GM10266 (cell line): ENCODE data around the gene TMC2.

Experiments
- DNase-seq: peaks from one replicate; pipeline ENCODE4 v3.0.0; 2012; ENCODE audit errors: extremely low spot score
- TF ChIP-seq, protein P1 (sequence below): IDR thresholded peaks from 2 replicates; pipeline ENCODE4 v1.5.1; 2012; ENCODE audit warnings: mild to moderate bottlenecking, low read depth; ENCODE audit not compliant: control insufficient read depth, insufficient read depth; ENCODE audit errors: missing control alignments

The TMC2 gene

GRCh38 chr20:2537101-2537500 is 728 bp downstream of the TMC2 start:
- TF ChIP-seq, protein P1, sequence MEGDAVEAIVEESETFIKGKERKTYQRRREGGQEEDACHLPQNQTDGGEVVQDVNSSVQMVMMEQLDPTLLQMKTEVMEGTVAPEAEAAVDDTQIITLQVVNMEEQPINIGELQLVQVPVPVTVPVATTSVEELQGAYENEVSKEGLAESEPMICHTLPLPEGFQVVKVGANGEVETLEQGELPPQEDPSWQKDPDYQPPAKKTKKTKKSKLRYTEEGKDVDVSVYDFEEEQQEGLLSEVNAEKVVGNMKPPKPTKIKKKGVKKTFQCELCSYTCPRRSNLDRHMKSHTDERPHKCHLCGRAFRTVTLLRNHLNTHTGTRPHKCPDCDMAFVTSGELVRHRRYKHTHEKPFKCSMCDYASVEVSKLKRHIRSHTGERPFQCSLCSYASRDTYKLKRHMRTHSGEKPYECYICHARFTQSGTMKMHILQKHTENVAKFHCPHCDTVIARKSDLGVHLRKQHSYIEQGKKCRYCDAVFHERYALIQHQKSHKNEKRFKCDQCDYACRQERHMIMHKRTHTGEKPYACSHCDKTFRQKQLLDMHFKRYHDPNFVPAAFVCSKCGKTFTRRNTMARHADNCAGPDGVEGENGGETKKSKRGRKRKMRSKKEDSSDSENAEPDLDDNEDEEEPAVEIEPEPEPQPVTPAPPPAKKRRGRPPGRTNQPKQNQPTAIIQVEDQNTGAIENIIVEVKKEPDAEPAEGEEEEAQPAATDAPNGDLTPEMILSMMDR: no peak
- DNase-seq: no peak

DNA sequence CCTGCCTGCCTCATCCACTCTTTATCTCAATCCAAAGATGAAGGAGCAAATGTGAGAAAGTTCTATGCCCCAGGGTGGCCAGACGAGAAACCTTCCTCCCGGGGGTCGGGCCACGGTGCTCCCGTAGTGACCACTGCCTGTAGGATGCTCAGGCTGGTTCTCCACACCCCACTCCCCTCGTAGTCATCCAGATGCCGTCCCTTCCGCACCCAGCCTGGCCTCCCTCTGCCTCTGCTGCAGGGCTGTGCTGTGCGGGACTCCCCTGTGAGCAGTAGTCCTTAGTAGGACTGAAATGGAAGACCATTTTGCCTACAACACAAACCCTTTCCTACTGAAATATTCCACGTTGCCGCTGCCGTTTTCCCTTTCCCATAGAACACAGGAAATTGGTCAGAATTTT is 2.0 kb downstream of the TMC2 start:
- TF ChIP-seq, protein P1: no peak
- no peak for DNase-seq

DNA sequence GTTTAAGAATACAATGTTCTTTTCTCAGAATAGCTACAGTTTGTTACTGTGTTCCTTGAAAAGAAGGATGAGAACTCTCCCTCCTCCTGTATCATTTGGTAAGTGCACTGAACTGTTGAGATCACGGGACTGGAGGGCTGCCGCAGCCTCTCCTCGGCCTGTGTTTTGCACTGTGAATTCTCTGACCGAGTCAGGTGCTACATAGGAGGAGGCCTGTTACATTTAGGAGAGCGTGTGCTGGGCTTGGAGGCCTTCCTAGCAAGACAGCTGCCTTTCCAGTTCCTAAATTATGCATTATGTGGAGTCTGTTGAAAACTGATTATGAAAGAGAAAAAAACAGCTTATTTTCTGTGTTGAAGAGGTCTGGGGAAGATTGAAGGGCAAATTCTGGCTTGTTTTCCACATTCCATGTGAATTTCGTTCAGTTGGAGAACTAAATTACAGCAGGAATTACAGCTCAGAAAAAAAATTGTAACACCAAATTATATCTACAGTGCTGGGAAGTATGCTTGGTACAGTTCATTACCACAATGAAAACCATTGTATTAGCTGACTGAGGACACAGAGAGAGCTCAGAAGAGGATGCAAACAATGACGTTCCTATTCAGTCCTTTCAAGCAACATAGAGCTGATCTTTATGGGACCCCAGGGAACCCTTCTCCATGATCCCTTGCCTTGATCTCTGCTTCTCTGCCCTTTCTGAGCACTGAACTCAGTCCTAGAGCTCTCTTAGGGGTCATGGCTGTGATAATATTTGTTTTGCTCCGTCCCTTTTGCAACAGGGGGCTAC is 2.8 kb downstream of the TMC2 start:
- TF ChIP-seq, protein P1: no peak
- no peak for DNase-seq

DNA sequence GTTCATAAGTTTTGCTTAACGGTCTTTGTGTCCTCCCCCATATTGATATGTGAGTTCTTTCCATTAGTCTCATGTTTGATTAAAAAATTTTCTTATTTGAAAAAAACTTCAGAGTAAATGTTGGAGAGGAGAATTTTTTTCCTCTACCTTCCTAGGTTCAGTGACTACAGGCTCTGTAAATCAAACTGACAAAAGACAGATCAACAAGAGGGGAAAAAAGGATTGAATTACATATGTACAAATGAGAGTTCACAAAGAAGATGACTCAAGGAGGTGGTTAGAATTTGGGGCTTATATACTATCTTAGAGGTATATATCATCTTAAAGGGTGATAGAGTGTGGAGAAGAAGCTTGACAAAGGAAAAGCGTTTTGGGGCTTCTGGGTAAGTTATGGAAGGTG is 5.6 kb downstream of the TMC2 start:
- TF ChIP-seq, protein P1: no peak
- no peak for DNase-seq

DNA sequence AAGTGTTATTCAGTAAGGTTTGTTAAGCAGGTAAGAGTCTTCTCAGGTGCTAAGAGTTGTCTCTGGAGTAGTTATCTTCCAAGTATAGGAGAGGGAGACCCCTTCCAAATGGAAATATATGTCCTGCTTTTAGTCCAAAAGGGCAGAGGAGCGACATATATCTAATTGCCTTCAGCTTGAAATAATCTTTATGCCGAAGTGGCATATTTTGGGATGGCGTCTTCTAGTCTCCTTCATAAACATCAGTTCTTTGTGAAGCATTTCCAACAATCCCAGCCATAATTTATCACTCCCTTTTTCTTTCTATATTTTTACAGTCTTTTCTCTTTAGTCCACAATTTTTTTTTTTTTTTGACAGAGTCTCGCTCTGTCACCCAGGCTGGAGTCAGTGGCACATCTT is 6.0 kb downstream of the TMC2 start:
- DNase-seq: no peak
- TF ChIP-seq, protein P1: no peak

DNA sequence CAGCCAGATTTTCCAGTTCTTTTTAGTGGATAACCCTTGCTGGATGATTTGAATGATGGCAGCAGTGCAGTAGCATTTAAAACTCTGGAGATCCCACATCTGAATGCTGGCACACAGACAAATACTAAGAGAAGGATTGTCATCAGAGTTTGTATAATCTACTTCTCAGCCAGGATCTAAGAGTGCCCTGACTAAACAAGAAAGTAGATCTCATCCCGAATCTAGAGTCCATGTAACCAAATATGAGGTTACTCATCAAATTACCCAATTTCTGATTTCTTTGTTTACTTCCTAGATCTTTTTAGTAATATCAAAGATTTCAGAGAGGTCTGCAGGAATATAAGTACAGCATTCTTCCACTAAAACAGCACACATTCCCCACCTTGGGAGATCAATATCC is 7.8 kb downstream of the TMC2 start:
- TF ChIP-seq, protein P1: no peak
- DNase-seq: no peak

GRCh38 chr20:2545594-2545993 is 9.2 kb downstream of the TMC2 start:
- no peak for DNase-seq
- TF ChIP-seq, protein P1: no peak
